DOHH2 (cell line): ENCODE measurements around the gene CFAP46.

ENCODE experiments used
- H3F3A ChIP-seq: fragments of 200-600 bp; sonication (generic), shearing (Covaris generic); 2 replicates; pipeline ENCODE4 v1.6.0; 2016; ENCODE audit warnings: antibody characterized with exemption, mild to moderate bottlenecking; ENCODE audit not compliant: control insufficient read depth, insufficient read depth
- H3K27ac ChIP-seq: fragments of 200-600 bp; sonication (generic); 2 replicates; pipeline ENCODE4 v1.5.1; 2014; ENCODE audit warnings: low read depth, mild to moderate bottlenecking, low read length, moderate library complexity
- H3K27me3 ChIP-seq: fragments of 200-600 bp; sonication (generic); 2 replicates; pipeline ENCODE4 v1.6.1; 2014; ENCODE audit warnings: mild to moderate bottlenecking, low read length, mixed read lengths; ENCODE audit not compliant: control insufficient read depth
- H3K36me3 ChIP-seq: fragments of 200-600 bp; sonication (generic); 2 replicates; pipeline ENCODE4 v1.6.1; 2014; ENCODE audit warnings: mild to moderate bottlenecking, low read length, moderate library complexity, mixed read lengths; ENCODE audit not compliant: control insufficient read depth
- H3K4me1 ChIP-seq: fragments of 200-600 bp; sonication (generic); 2 replicates; pipeline ENCODE4 v1.6.1; 2014; ENCODE audit warnings: mild to moderate bottlenecking, low read length, mixed read lengths; ENCODE audit not compliant: control insufficient read depth
- H3K4me2 ChIP-seq: fragments of 200-600 bp; sonication (generic); 2 replicates; pipeline ENCODE4 v1.6.0; 2014; ENCODE audit warnings: mild to moderate bottlenecking, low read length, moderate library complexity
- H3K4me3 ChIP-seq: fragments of 200-600 bp; sonication (generic); 2 replicates; pipeline ENCODE4 v1.5.1; 2014; ENCODE audit warnings: mild to moderate bottlenecking, low read length, mixed read lengths
- H3K79me2 ChIP-seq: fragments of 200-600 bp; sonication (generic); 2 replicates; pipeline ENCODE4 v1.6.1; 2014; ENCODE audit warnings: mild to moderate bottlenecking, low read length, mixed read lengths; ENCODE audit not compliant: control insufficient read depth
- H3K9me2 ChIP-seq: fragments of 200-600 bp; sonication (generic); replicated peaks from 2 replicates; pipeline ENCODE4 v1.6.1; 2014; ENCODE audit warnings: mild to moderate bottlenecking, low read length, mixed read lengths; ENCODE audit not compliant: control insufficient read depth
- H3K9me3 ChIP-seq: fragments of 200-600 bp; sonication (generic); 2 replicates; pipeline ENCODE4 v1.6.1; 2014; ENCODE audit warnings: antibody characterized with exemption, low read length, mixed read lengths; ENCODE audit not compliant: control insufficient read depth, insufficient read depth
- H4K20me1 ChIP-seq: fragments of 200-600 bp; sonication (generic); 2 replicates; pipeline ENCODE4 v1.6.0; 2014; ENCODE audit warnings: low read depth, mild to moderate bottlenecking, antibody characterized with exemption, low read length, moderate library complexity; ENCODE audit not compliant: control insufficient read depth, insufficient read depth
- CTCF ChIP-seq: fragments of 200-600 bp; sonication (generic); IDR thresholded peaks from one replicate; pipeline ENCODE4 v1.5.1; 2014; ENCODE audit warnings: antibody characterized with exemption, mild to moderate bottlenecking, low read depth, low read length; ENCODE audit not compliant: poor library complexity, severe bottlenecking
- EZH2phosphoT487 ChIP-seq: fragments of 200-600 bp; sonication (generic); IDR thresholded peaks from 2 replicates; pipeline ENCODE4 v1.6.1; 2017; ENCODE audit warnings: borderline replicate concordance, mild to moderate bottlenecking, antibody characterized with exemption, low read length, moderate library complexity, mixed read lengths

Gene CFAP46

DNA sequence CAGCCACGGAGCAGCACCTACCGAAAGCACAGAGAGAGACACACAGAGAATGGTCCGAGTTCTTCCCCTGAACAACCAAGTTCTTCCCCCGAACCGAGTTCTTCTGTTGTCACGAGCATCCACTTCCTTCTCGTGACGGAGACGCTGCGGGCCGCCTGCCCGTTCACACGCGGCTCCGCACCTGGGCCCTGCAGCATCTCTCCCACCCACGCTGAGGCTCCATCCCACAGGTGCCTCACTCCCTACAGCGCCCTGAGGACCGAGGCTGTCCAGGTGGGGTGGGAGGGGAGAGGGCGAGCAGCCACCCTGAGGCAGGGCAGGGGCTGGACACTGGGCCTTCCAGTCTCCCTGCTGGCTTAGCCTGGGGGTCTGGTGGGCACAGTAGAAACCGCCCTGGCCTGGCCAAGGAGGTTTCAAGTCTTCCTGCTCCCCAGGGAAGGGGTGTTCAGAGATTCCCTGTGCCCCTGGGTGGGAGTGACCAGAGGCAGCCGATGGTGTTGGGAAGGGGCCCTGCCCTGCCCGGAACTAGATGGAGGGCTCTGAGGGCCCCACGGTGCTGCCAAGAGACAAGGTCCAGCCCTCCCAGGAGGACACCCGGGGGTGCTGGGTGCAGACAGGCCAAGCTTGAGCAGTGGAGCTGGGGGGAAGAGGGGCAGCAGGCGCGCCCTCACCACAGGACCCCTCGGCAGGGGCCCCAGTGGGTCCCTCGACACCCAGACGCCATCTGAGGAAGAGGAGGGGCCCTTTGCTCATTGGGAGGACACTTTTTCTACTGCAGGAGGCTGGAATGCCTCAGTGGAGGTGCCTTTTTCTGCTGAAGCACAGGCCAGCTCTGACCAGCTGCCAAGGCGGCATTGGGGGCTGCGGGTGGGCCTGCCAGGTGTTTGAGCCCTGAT is 151.2 kb downstream of the CFAP46 start:
- Histone ChIP-seq H3K9me2 (no peaks in the 10 kb centered on the region), H3K27ac (no peak overlapping the region), H3K36me3 (no peaks in the 10 kb centered on the region), H4K20me1 (no peaks in the 10 kb centered on the region), H3F3A (no peaks in the 10 kb centered on the region), H3K4me3 (no peak overlapping the region), H3K27me3 (no peaks in the 10 kb centered on the region), H3K79me2 (no peaks in the 10 kb centered on the region), H3K4me2 (no peak overlapping the region), H3K9me3 (peaks cover 34% of the 10 kb centered on the region; the same call in 1 of the 2 replicates), H3K4me1 (no peaks in the 10 kb centered on the region)
- TF ChIP-seq CTCF = no peak
- TF ChIP-seq EZH2phosphoT487 = no peak

DNA sequence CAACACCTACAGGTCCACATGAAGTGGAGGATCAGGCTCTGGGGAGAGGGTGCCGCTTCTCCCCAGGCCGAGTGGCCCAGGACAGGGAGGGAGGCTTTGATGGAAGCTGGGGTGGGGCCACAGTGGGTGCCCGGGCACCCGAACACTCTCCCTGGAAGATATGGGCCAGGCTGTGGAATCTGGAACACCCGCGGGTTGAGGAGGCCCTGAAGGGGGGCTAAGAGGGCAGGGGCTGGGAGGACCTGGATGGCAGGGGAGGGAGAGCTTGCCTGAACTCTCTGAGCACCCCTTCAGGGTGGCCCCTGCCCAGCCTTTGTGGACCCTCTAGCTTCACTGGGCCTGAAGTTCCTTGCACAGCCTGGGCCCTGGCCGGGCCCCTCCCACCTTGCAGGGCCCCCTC is 151.9 kb downstream of the CFAP46 start:
- no peaks in the 10 kb centered on the region for H3K4me1 ChIP-seq
- H3K79me2 ChIP-seq = no peaks in the 10 kb centered on the region
- peaks cover 34% of the 10 kb centered on the region; the same call in 1 of the 2 replicates for H3K9me3 ChIP-seq
- H3K4me2 ChIP-seq = no peak overlapping the region
- no peak overlapping the region for H3K27ac ChIP-seq
- H3K9me2 ChIP-seq = no peaks in the 10 kb centered on the region
- no peak for TF ChIP-seq CTCF
- TF ChIP-seq EZH2phosphoT487 = no peak
- H3K4me3 ChIP-seq = no peak overlapping the region
- no peaks in the 10 kb centered on the region for H4K20me1 ChIP-seq
- no peaks in the 10 kb centered on the region for H3F3A ChIP-seq
- no peaks in the 10 kb centered on the region for H3K36me3 ChIP-seq
- H3K27me3 ChIP-seq = no peaks in the 10 kb centered on the region

DNA sequence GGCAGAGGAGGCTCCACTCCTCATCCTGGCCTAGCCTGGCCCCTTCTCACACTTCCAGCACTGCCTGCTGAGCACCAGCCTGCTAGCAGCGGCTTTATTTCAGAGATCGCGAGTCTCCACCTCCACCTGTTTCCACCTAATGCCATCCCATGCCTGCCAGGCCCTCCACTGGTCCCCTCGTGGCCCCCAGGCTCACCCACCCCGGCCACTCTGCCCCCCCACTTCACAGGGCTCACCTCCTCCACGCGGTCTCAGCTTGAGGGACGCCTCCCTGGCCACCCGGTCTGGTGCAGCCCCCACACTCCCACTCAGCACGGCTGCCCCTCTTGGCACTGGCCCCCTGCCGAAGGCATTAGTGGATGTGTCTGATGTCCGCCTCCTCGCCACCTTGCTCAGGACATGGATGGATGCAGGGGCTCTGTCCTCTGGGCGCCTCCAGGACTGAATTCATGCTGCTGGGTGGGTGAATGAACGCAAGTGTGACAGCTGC is 152.7 kb downstream of the CFAP46 start:
- Histone ChIP-seq H3F3A (no peaks in the 10 kb centered on the region), H3K27ac (no peak overlapping the region), H3K27me3 (no peaks in the 10 kb centered on the region), H3K36me3 (no peaks in the 10 kb centered on the region), H4K20me1 (no peaks in the 10 kb centered on the region), H3K9me3 (peaks cover 35% of the 10 kb centered on the region; the same call in 1 of the 2 replicates), H3K4me2 (no peak overlapping the region), H3K4me3 (no peak overlapping the region), H3K79me2 (no peaks in the 10 kb centered on the region), H3K9me2 (no peaks in the 10 kb centered on the region), H3K4me1 (no peaks in the 10 kb centered on the region)
- TF ChIP-seq CTCF (no peak), EZH2phosphoT487 (no peak)
